GM19324 (cell line): ENCODE measurements around the gene SLC35D2.
"Not testable (repeated sequence)": the region's sequence is repeated elsewhere in the genome, so short reads cannot be mapped to it uniquely, and the experiment has no call there.

Source experiments
- ATAC-seq: cut with Tn5 transposase; IDR thresholded peaks from one replicate; pipeline ENCODE4 v1.9.1; 2021; ENCODE audit warnings: mild to moderate bottlenecking, moderate library complexity; ENCODE audit not compliant: unreplicated experiment, low FRiP score

Gene SLC35D2

GRCh38 chr9:96318921-96319565 is 64.5 kb downstream of the SLC35D2 start:
- ATAC-seq: no peak

- no peak for ATAC-seq
Observed at GRCh38 chr9:96317335-96317980, 66.1 kb downstream of the SLC35D2 start.

- no peak for ATAC-seq
Observed at GRCh38 chr9:96309850-96310249, 73.7 kb downstream of the SLC35D2 start.

GRCh38 chr9:96306958-96307357 is 76.6 kb downstream of the SLC35D2 start:
- ATAC-seq: not testable (repeated sequence)

GRCh38 chr9:96305171-96305570 is 78.3 kb downstream of the SLC35D2 start:
- no peak for ATAC-seq

- no peak for ATAC-seq
Observed at GRCh38 chr9:96304230-96304629, 79.3 kb downstream of the SLC35D2 start.

- no peak for ATAC-seq
Observed at GRCh38 chr9:96302021-96302420, 81.5 kb downstream of the SLC35D2 start, which contains the start of gene HSD17B3. Gene HSD17B3, minus strand, starts transcription at chr9:96302176. Its CDS starts 72 bp downstream, at chr9:96302104.

GRCh38 chr9:96299823-96300222 is 83.7 kb downstream of the SLC35D2 start:
- no peak for ATAC-seq

GRCh38 chr9:96294159-96294545 is 89.4 kb downstream of the SLC35D2 start:
- ATAC-seq: no peak

- no peak for ATAC-seq
Observed at GRCh38 chr9:96293498-96294158, 89.9 kb downstream of the SLC35D2 start.

GRCh38 chr9:96289392-96289791 is 94.1 kb downstream of the SLC35D2 start:
- no peak for ATAC-seq

GRCh38 chr9:96281641-96282040 is 101.9 kb downstream of the SLC35D2 start:
- ATAC-seq: no peak

GRCh38 chr9:96279932-96280331 is 103.6 kb downstream of the SLC35D2 start:
- ATAC-seq: no peak

GRCh38 chr9:96274939-96275338 is 108.6 kb downstream of the SLC35D2 start:
- no peak for ATAC-seq
